ENCODE data around the gene DRAXIN.

GRCh38 chr1:11688506-11688905, 3.0 kb upstream of the DRAXIN start:
- no peak for TF ChIP-seq CTCF (IDR thresholded peaks at IDR 0.05)
- TF ChIP-seq EP300 (IDR thresholded peaks at IDR 0.05): no peak
